Activated T-helper 2 cell treated with anti-CD3 and anti-CD28 coated beads, Interferon-gamma antibody, Interleukin-2, Interleukin-4, amounts not matched to agents 10 μg/mL and 5 μg/mL and 100 μg/mL, durations not matched to agents 14 hours and 24 hours and 36 hours (primary cell): ENCODE measurements around the gene PCBD1. TPM values are rescaled to one million over a fixed set of nuclear protein-coding genes. Genes with fewer than 3 reads are reported as not detected.

Experiments used
- DNase-seq: peaks from one replicate; pipeline ENCODE4 v3.0.0; 2021; ENCODE audit warnings: low spot score
- H3K27ac Mint-ChIP-seq: one replicate; pipeline ENCODE4 v1.8.0; 2021; ENCODE audit warnings: mixed read lengths
- H3K27me3 Mint-ChIP-seq: one replicate; pipeline ENCODE4 v1.8.0; 2021; ENCODE audit warnings: low read depth, mixed read lengths
- H3K36me3 Mint-ChIP-seq: one replicate; pipeline ENCODE4 v1.8.0; 2021; ENCODE audit warnings: low read depth, mixed read lengths
- H3K4me1 Mint-ChIP-seq: one replicate; pipeline ENCODE4 v1.8.0; 2021; ENCODE audit warnings: low read depth, mixed read lengths
- H3K4me3 Mint-ChIP-seq: one replicate; pipeline ENCODE4 v1.8.0; 2021; ENCODE audit warnings: low read depth, mild to moderate bottlenecking, moderate library complexity, mixed read lengths
- H3K9me3 Mint-ChIP-seq: one replicate; pipeline ENCODE4 v1.8.0; 2021; ENCODE audit warnings: mixed read lengths
- intact Hi-C: fragments of 100-400 bp; cut with micrococcal nuclease; formaldehyde crosslinking; loops from one replicate; pipeline ENCODE4 v1.15.1; 2023
- total RNA-seq: library from RNA; stranded (reverse); gene quantifications from 2 replicates; pipeline ENCODE4 v1.2.3, GENCODE V29; 2022

Gene PCBD1
- total RNA-seq, result 72.0 and 73.8 TPM in 2 replicates

DNA sequence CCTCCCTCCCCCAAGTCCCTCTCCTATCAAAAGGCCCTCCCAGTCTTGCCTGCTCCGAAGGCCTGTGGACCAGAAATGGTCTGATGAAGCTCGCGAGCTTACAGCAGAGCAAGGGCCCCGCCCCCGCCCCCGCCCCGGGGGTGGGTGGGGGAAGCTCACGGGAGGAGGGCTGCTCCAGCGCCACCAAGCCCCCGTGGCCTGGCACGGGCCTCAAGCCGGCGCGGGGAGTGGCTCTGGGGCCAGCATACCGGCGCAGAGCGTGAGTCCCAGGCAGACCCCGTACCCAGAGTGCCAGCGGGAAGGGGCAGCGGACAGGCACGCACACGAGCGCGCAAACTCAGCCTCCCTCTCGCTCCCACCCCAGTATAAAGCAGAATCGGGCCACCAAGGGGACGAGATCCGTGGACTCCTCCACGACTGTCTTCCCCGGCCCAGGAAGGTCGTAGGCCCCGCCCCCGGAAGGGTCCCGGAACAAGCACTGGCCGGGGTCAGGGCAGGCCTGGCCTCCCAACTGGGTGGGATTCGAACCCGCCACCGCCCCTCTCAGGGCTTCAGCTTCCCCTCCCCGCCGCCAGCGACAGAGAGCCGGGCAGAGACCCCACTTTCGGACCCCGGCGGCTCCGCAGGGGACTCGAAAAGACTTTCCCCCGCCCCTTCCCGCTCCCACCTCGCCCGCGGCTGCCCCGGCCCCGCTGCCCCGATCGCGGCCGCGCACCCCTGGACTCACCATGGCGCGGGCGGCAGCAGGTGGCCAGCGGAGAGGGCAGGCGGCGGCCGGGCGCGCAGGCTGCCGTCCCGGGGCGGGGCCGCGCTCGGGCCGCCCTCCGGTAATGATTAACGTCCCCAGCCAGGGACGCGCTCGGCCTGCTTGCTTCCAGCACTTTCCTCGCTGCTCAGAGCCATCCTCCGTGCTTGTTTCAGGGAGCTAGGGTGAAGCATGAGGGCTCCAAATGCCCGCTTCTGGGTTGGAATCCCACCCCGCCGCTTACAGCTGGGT lies at the start of gene PCBD1:
Gene PCBD1 (minus strand): TSS at position 762 of the 997 bp plus-strand sequence. CDS start 32 bp downstream, at position 730.
- Mint-ChIP-seq H3K4me3 (peak within 1 kb of the TSS; percentile 78), H3K27ac (peak within 1 kb of the TSS; percentile 82), H3K4me1 (peaks cover 21% of the 10 kb centered on the region), H3K9me3 (no peaks in the 10 kb centered on the region), H3K27me3 (no peaks in the 10 kb centered on the region), H3K36me3 (peaks cover 26% of the 10 kb centered on the region)
- DNase-seq, result peak; percentile 71
- intact Hi-C loops, result no loop called here

- H3K36me3 Mint-ChIP-seq, result no peaks in the 10 kb centered on the region
- no peaks in the 10 kb centered on the region for H3K9me3 Mint-ChIP-seq
- no peaks in the 10 kb centered on the region for H3K4me1 Mint-ChIP-seq
- no peak overlapping the region for H3K4me3 Mint-ChIP-seq
- DNase-seq, result no peak
- no peak overlapping the region for H3K27ac Mint-ChIP-seq
- no peaks in the 10 kb centered on the region for H3K27me3 Mint-ChIP-seq
- intact Hi-C loops, result no loop called here
Measured at GRCh38 chr10:70937661-70938060, 49.3 kb upstream of the PCBD1 start.

DNA sequence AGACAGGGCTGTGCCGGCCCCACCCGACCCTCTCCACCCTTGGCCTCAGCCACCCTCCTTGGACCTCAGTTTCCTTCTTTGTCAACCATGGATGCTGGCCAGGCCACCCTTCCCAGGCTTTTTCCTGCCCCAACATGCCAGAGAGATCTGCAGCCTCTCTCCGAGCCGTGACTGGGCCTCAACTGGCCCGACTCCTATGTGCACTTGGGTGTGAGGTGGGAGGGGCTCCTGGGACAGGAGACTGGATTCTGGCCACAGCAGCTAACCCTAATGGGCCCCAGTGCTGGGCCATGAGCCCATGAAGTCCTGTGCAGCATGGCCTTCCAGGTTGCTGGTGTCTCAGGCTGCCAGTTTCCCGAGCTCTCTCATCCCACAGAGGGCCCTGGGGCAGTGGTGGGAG lies 47.7 kb upstream of the PCBD1 start:
- H3K36me3 Mint-ChIP-seq, result no peaks in the 10 kb centered on the region

GRCh38 chr10:70935631-70936030 lies 47.3 kb upstream of the PCBD1 start:
- no peak for DNase-seq
- H3K4me3 Mint-ChIP-seq, result no peak overlapping the region
- no peaks in the 10 kb centered on the region for H3K4me1 Mint-ChIP-seq
- no peaks in the 10 kb centered on the region for H3K36me3 Mint-ChIP-seq
- intact Hi-C loops, result no loop called here
- no peaks in the 10 kb centered on the region for H3K9me3 Mint-ChIP-seq
- H3K27ac Mint-ChIP-seq, result no peak overlapping the region
- H3K27me3 Mint-ChIP-seq, result no peaks in the 10 kb centered on the region

More for the DNA sequence above, 47.7 kb upstream of the PCBD1 start:
- no peaks in the 10 kb centered on the region for H3K9me3 Mint-ChIP-seq
- H3K27me3 Mint-ChIP-seq, result no peaks in the 10 kb centered on the region
- no peak overlapping the region for H3K27ac Mint-ChIP-seq
- intact Hi-C loops, result no loop called here
- DNase-seq, result no peak
- H3K4me3 Mint-ChIP-seq, result no peak overlapping the region
- H3K4me1 Mint-ChIP-seq, result no peaks in the 10 kb centered on the region

DNA sequence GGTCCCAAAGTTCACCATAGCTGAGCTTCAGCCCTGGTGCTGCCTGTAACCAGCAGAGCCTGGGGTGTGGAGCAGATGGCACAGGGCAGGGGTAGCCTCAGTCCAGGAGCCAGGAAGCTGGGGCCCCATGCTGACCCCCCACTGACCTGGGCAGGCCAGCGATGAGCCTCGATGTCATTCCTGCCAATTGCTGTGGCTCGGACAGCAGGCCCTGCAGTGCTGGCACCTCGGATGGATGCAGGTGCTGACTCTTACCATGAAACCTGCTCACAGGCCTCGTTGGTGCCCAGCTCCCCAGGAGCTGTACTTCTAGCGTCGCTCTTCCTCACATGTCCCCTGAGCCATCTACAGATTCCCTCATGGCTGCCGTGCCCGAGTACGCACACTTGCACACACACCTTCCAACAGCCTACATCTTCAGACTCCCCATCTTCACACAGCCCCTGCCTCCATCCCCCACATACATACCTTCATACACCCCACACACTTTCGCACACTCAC lies 46.8 kb upstream of the PCBD1 start:
- Mint-ChIP-seq H3K4me3 (no peak overlapping the region), H3K4me1 (no peaks in the 10 kb centered on the region), H3K36me3 (no peaks in the 10 kb centered on the region), H3K27me3 (no peaks in the 10 kb centered on the region), H3K27ac (no peak overlapping the region), H3K9me3 (no peaks in the 10 kb centered on the region)
- intact Hi-C loops, result no loop called here
- DNase-seq, result no peak

DNA sequence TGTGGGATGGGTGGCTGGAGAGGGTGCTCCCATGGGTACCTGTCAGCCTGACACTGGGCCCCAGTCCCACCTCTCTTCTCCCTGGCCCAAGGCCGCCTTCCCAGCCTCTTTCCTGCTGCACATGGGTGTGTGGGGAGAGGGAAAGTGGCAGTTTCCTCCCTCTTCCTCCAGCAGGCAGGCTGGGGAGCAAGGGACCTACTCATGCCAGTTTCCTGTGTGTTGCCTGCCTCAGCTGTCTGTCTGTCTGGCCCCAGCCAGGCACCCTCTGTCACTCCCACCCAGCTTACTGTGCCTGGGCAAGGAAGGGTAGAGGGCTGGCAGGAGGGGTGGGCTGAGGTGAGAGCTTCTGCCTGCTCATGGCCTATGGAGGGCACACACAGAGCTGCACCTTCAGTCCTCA lies 46.3 kb upstream of the PCBD1 start:
- no peaks in the 10 kb centered on the region for H3K27me3 Mint-ChIP-seq
- DNase-seq, result no peak
- H3K4me1 Mint-ChIP-seq, result no peaks in the 10 kb centered on the region
- H3K4me3 Mint-ChIP-seq, result no peak overlapping the region
- intact Hi-C loops, result no loop called here
- no peaks in the 10 kb centered on the region for H3K36me3 Mint-ChIP-seq
- no peak overlapping the region for H3K27ac Mint-ChIP-seq
- H3K9me3 Mint-ChIP-seq, result no peaks in the 10 kb centered on the region

- intact Hi-C loops, result no loop called here
- no peak overlapping the region for H3K4me3 Mint-ChIP-seq
- no peaks in the 10 kb centered on the region for H3K9me3 Mint-ChIP-seq
- no peak overlapping the region for H3K27ac Mint-ChIP-seq
- H3K27me3 Mint-ChIP-seq, result no peaks in the 10 kb centered on the region
- no peak for DNase-seq
- no peaks in the 10 kb centered on the region for H3K36me3 Mint-ChIP-seq
- H3K4me1 Mint-ChIP-seq, result no peaks in the 10 kb centered on the region
Measured at GRCh38 chr10:70932392-70933196, 44.2 kb upstream of the PCBD1 start.

DNA sequence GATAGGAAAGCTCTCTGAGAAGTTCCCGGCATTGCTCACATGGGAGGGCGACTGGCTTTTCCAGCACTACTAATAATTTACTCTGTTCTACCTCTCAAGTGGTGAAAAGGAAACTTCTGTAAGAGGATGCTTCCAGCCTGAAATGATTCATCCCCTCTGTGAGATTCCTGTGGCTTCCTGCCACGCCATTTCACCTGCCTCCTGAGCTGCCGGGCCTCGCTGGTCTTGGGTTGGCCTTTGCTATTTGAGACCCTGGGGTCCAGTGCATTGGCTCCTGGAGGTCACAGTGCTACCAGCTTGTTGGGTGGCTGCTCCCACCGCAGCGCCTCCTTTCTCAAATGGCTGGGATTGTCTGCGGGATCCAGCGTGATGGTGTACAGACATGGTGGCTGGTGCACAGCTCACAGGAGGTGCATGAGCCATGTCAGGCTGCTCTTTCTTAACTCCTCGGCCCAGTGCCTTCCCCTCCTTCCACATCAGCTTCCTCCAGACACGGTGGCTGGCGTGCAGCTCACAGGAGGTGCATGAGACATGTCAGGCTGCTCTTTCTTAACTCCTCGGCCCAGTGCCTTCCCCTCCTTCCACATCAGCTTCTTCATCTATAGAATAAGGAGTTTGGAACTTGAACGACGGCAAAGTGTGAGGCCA lies 42.9 kb upstream of the PCBD1 start:
- no peak overlapping the region for H3K4me3 Mint-ChIP-seq

DNA sequence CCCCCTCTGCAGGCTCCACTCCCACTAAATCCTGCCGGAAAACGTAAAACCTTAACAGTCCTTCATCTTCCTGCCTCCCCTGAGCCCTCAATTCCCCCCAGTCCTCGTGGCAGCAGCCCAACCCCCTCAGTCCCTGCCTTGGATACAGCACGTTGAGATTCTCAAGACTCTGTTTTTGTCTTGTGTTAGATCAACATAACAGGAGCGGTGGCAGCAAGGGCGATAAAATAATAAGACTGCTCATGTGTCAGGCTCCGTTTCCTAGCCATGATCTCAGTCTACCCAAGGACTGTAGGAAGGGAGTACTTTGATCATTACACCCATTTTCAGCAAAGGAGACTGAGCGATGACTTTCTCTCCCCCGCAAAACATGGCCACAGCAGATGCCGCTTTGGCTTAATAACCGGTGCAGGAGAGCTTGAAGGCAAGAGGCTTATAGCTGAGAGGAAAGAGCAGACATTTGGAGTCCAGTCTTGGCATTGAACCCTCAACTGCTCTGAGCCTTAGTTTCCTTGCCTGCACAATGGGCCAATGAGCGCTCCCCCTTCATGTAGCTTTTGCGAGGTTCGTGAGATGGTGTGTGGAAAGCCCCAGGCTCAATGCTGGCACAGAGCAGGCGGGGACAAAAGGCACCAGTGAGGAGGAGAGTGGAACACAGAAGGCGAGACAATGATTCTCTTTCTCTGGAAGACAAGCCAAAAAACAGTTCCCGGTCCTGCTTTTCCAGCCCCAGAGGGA lies 42.1 kb upstream of the PCBD1 start:
- no peak for DNase-seq
- no peaks in the 10 kb centered on the region for H3K4me1 Mint-ChIP-seq
- no peaks in the 10 kb centered on the region for H3K9me3 Mint-ChIP-seq

More for the DNA sequence above, 42.9 kb upstream of the PCBD1 start:
- Mint-ChIP-seq H3K27me3 (no peaks in the 10 kb centered on the region), H3K27ac (no peak overlapping the region), H3K36me3 (no peaks in the 10 kb centered on the region), H3K4me1 (no peaks in the 10 kb centered on the region), H3K9me3 (no peaks in the 10 kb centered on the region)
- intact Hi-C loops, result no loop called here
- no peak for DNase-seq

GRCh38 chr10:70928140-70928539 lies 39.8 kb upstream of the PCBD1 start:
- Mint-ChIP-seq H3K36me3 (no peaks in the 10 kb centered on the region), H3K9me3 (no peaks in the 10 kb centered on the region), H3K4me1 (peaks cover 3% of the 10 kb centered on the region), H3K4me3 (no peak overlapping the region), H3K27ac (no peak overlapping the region), H3K27me3 (peaks cover 5% of the 10 kb centered on the region)
- intact Hi-C loops, result no loop called here
- DNase-seq, result no peak

More for the DNA sequence above, 42.1 kb upstream of the PCBD1 start:
- H3K36me3 Mint-ChIP-seq, result no peaks in the 10 kb centered on the region
- no peak overlapping the region for H3K4me3 Mint-ChIP-seq
- intact Hi-C loops, result no loop called here
- no peak overlapping the region for H3K27ac Mint-ChIP-seq
- H3K27me3 Mint-ChIP-seq, result no peaks in the 10 kb centered on the region

GRCh38 chr10:70927189-70927943 lies 39.0 kb upstream of the PCBD1 start:
- DNase-seq, result no peak
- Mint-ChIP-seq H3K27me3 (peaks cover 5% of the 10 kb centered on the region), H3K9me3 (no peaks in the 10 kb centered on the region), H3K4me1 (peaks cover 3% of the 10 kb centered on the region), H3K4me3 (no peak overlapping the region), H3K27ac (no peak overlapping the region), H3K36me3 (no peaks in the 10 kb centered on the region)
- intact Hi-C loops, result no loop called here
